Neural cell (in vitro differentiated cells): ENCODE results near the gene RASL12. TPM values are rescaled to one million over a fixed set of nuclear protein-coding genes. Genes with fewer than 3 reads are reported as not detected.
A peak's percentile ranks its signal among the peaks of the same experiment; 100 is the strongest.
"Not testable (repeated sequence)": the region's sequence is repeated elsewhere in the genome, so short reads cannot be mapped to it uniquely, and the experiment has no call there.

Experiments used
- H2AFZ ChIP-seq: fragments of 200-600, 300-800 bp; sonication (generic), shearing (Covaris generic); 2 replicates; pipeline ENCODE4 v1.6.0; 2014; ENCODE audit warnings: low read depth, mild to moderate bottlenecking, antibody characterized with exemption, low read length, moderate library complexity
- H3F3A ChIP-seq: fragments of 200-600 bp; shearing (Covaris generic); 2 replicates; pipeline ENCODE4 v1.6.1; 2016; ENCODE audit warnings: mild to moderate bottlenecking, moderate library complexity, mixed read lengths, antibody characterized with exemption, low read length; ENCODE audit not compliant: insufficient read depth, poor library complexity, severe bottlenecking
- H3K27ac ChIP-seq: fragments of 200-600, 300-800 bp; sonication (generic), shearing (Covaris generic); 2 replicates; pipeline ENCODE4 v1.5.1; 2014; ENCODE audit warnings: mild to moderate bottlenecking, low read length, moderate library complexity
- H3K27me3 ChIP-seq: fragments of 300-800, 200-600 bp; sonication (generic), shearing (Covaris generic); 2 replicates; pipeline ENCODE4 v1.6.0; 2014; ENCODE audit warnings: mild to moderate bottlenecking, low read depth, low read length, moderate library complexity; ENCODE audit not compliant: insufficient read depth
- H3K36me3 ChIP-seq: fragments of 300-800, 200-600 bp; sonication (generic), shearing (Covaris generic); 2 replicates; pipeline ENCODE4 v1.5.1; 2014; ENCODE audit warnings: mild to moderate bottlenecking, antibody characterized with exemption, low read length, moderate library complexity; ENCODE audit not compliant: insufficient read depth
- H3K4me2 ChIP-seq: fragments of 300-800, 200-600 bp; sonication (generic), shearing (Covaris generic); 2 replicates; pipeline ENCODE4 v1.6.0; 2014; ENCODE audit warnings: mild to moderate bottlenecking, low read length
- H3K4me3 ChIP-seq: fragments of 300-800, 200-600 bp; sonication (generic), shearing (Covaris generic); 2 replicates; pipeline ENCODE4 v1.5.1; 2014; ENCODE audit warnings: mild to moderate bottlenecking, low read length, moderate library complexity
- H3K79me2 ChIP-seq: fragments of 200-600 bp; shearing (Covaris generic); replicated peaks from 2 replicates; pipeline ENCODE4 v1.6.0; 2014; ENCODE audit warnings: mild to moderate bottlenecking, low read length, moderate library complexity; ENCODE audit not compliant: insufficient read depth
- H3K9ac ChIP-seq: fragments of 300-800, 200-600 bp; sonication (generic), shearing (Covaris generic); 2 replicates; pipeline ENCODE4 v1.6.1; 2016; ENCODE audit warnings: mild to moderate bottlenecking, low read length, mixed read lengths
- H3K9me2 ChIP-seq: fragments of 200-600 bp; shearing (Covaris generic); 2 replicates; pipeline ENCODE4 v1.6.1; 2016; ENCODE audit warnings: mild to moderate bottlenecking, low read length, mixed read lengths; ENCODE audit not compliant: insufficient read depth
- H3K9me3 ChIP-seq: fragments of 200-600, 300-800 bp; sonication (generic), shearing (Covaris generic); 2 replicates; pipeline ENCODE4 v1.6.1; 2016; ENCODE audit warnings: mild to moderate bottlenecking, mixed run types, low read length, moderate library complexity, mixed read lengths
- H4K20me1 ChIP-seq: fragments of 200-600 bp; shearing (Covaris generic); 2 replicates; pipeline ENCODE4 v1.6.1; 2016; ENCODE audit warnings: mild to moderate bottlenecking, mixed run types; ENCODE audit not compliant: insufficient read depth
- EP300 ChIP-seq: fragments of 450-650 bp; conservative IDR thresholded peaks from 2 replicates; pipeline ENCODE4 v1.6.1; 2014; ENCODE audit warnings: antibody characterized with exemption, mild to moderate bottlenecking, moderate library complexity; ENCODE audit not compliant: poor library complexity, severe bottlenecking
- EZH2 ChIP-seq: fragments of 200-600, 300-800 bp; shearing (Covaris generic), sonication (generic); IDR thresholded peaks from 2 replicates; pipeline ENCODE4 v1.6.1; 2014; ENCODE audit warnings: antibody characterized with exemption, low read length, borderline replicate concordance, mild to moderate bottlenecking; ENCODE audit not compliant: insufficient read depth, poor library complexity, severe bottlenecking
- MXI1 ChIP-seq: fragments of 450-650 bp; conservative IDR thresholded peaks from 2 replicates; pipeline ENCODE4 v1.6.1; 2014; ENCODE audit warnings: antibody characterized with exemption, mild to moderate bottlenecking; ENCODE audit not compliant: poor library complexity, severe bottlenecking
- POLR2AphosphoS5 ChIP-seq: IDR thresholded peaks from 2 replicates; pipeline ENCODE4 v1.6.1; 2012
- RAD21 ChIP-seq: fragments of 450-650 bp; conservative IDR thresholded peaks from 2 replicates; pipeline ENCODE4 v1.6.1; 2014; ENCODE audit warnings: antibody characterized with exemption, mild to moderate bottlenecking, moderate library complexity
- SMC3 ChIP-seq: fragments of 450-650 bp; conservative IDR thresholded peaks from 2 replicates; pipeline ENCODE4 v1.6.1; 2014; ENCODE audit warnings: antibody characterized with exemption, mild to moderate bottlenecking, moderate library complexity; ENCODE audit not compliant: poor library complexity
- TAF1 ChIP-seq: IDR thresholded peaks from 2 replicates; pipeline ENCODE4 v1.6.1; 2012; ENCODE audit warnings: low read depth
- polyA plus RNA-seq: library from polyadenylated mRNA; depleted of rRNA; stranded (reverse); fragments of >200 nt; gene quantifications from 2 replicates; pipeline ENCODE4 v1.2.3, GENCODE V29; 2014
- TF ChIP-seq, protein P1 (sequence below): IDR thresholded peaks from 2 replicates; pipeline ENCODE4 v1.6.1; 2012; ENCODE audit warnings: borderline replicate concordance
- TF ChIP-seq, protein P2 (sequence below): fragments of 450-650 bp; IDR thresholded peaks from 2 replicates; pipeline ENCODE4 v1.5.1; 2014; ENCODE audit warnings: antibody characterized with exemption, mild to moderate bottlenecking, moderate library complexity; ENCODE audit not compliant: poor library complexity, severe bottlenecking

Gene RASL12
- polyA plus RNA-seq, 1 donor from 2014 or later = not detected

DNA sequence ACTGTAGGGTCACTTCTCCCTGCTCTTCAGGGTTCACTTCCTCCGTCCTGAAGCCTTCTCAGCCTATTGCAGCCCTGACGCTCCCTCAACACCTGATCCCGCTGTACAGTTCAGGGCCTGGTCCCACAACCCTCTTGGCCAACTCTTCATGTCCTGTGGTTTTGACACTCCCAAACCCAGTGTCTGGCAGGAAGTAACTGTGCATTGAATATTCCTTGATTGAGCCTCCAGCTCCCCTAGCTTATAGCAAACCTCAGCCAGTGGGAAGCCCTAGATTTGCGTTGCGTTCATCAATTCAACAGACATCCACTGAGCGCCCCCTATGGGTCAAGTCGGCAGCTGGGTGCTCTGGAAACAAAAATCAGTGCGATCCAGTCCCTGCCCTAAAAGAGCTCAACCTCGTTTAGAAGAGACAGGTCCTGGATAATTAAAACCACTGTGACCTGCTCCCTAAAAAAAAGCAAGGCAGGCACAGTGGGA, 33.7 kb upstream of the RASL12 start:
- no peaks in the 10 kb centered on the region for H3K9me2 ChIP-seq
- no peak overlapping the region for H3K4me3 ChIP-seq
- H3K9me3 ChIP-seq = no peaks in the 10 kb centered on the region
- TF ChIP-seq, protein P1, sequence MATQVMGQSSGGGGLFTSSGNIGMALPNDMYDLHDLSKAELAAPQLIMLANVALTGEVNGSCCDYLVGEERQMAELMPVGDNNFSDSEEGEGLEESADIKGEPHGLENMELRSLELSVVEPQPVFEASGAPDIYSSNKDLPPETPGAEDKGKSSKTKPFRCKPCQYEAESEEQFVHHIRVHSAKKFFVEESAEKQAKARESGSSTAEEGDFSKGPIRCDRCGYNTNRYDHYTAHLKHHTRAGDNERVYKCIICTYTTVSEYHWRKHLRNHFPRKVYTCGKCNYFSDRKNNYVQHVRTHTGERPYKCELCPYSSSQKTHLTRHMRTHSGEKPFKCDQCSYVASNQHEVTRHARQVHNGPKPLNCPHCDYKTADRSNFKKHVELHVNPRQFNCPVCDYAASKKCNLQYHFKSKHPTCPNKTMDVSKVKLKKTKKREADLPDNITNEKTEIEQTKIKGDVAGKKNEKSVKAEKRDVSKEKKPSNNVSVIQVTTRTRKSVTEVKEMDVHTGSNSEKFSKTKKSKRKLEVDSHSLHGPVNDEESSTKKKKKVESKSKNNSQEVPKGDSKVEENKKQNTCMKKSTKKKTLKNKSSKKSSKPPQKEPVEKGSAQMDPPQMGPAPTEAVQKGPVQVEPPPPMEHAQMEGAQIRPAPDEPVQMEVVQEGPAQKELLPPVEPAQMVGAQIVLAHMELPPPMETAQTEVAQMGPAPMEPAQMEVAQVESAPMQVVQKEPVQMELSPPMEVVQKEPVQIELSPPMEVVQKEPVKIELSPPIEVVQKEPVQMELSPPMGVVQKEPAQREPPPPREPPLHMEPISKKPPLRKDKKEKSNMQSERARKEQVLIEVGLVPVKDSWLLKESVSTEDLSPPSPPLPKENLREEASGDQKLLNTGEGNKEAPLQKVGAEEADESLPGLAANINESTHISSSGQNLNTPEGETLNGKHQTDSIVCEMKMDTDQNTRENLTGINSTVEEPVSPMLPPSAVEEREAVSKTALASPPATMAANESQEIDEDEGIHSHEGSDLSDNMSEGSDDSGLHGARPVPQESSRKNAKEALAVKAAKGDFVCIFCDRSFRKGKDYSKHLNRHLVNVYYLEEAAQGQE = no peak
- TF ChIP-seq POLR2AphosphoS5 (no peak), MXI1 (no peak), RAD21 (peak; percentile 83), EP300 (no peak), EZH2 (no peak), TAF1 (no peak), SMC3 (peak; percentile 83)
- TF ChIP-seq, protein P2, sequence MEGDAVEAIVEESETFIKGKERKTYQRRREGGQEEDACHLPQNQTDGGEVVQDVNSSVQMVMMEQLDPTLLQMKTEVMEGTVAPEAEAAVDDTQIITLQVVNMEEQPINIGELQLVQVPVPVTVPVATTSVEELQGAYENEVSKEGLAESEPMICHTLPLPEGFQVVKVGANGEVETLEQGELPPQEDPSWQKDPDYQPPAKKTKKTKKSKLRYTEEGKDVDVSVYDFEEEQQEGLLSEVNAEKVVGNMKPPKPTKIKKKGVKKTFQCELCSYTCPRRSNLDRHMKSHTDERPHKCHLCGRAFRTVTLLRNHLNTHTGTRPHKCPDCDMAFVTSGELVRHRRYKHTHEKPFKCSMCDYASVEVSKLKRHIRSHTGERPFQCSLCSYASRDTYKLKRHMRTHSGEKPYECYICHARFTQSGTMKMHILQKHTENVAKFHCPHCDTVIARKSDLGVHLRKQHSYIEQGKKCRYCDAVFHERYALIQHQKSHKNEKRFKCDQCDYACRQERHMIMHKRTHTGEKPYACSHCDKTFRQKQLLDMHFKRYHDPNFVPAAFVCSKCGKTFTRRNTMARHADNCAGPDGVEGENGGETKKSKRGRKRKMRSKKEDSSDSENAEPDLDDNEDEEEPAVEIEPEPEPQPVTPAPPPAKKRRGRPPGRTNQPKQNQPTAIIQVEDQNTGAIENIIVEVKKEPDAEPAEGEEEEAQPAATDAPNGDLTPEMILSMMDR = peak; percentile 90
- H2AFZ ChIP-seq = no peak overlapping the region
- H4K20me1 ChIP-seq = no peaks in the 10 kb centered on the region
- H3K79me2 ChIP-seq = no peaks in the 10 kb centered on the region
- no peak overlapping the region for H3K4me2 ChIP-seq
- peaks cover 14% of the 10 kb centered on the region for H3K27me3 ChIP-seq
- H3K27ac ChIP-seq = no peak overlapping the region
- no peak overlapping the region for H3K9ac ChIP-seq
- no peaks in the 10 kb centered on the region for H3K36me3 ChIP-seq
- H3F3A ChIP-seq = no peaks in the 10 kb centered on the region

DNA sequence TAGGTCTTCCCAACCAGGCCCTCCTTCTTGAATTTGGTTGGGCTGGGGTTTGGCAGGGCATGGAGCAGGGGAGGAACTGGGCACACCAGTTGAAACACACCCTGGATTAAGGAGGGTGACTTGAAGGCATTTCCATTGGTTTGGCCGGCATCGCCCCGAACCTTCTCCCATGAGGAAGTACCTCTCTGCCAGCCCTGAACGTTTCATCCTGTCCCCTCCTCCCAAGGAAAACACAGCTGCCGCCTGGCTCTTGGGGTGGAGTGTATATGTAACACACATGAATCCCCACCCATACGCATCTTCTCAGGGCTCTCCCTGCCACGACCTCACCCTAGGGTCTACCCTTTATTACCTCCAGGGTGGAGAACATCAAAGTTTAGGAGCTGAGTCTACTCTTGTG, 32.7 kb upstream of the RASL12 start:
- no peak overlapping the region for H3K4me3 ChIP-seq
- TF ChIP-seq RAD21 = no peak
- TF ChIP-seq, protein P1 = no peak
- TF ChIP-seq SMC3 = no peak
- no peak for TF ChIP-seq MXI1
- TF ChIP-seq POLR2AphosphoS5 = no peak
- no peak for TF ChIP-seq EZH2
- TF ChIP-seq TAF1 = no peak
- TF ChIP-seq, protein P2 = no peak
- no peak overlapping the region for H3K4me2 ChIP-seq
- no peak overlapping the region for H3K27ac ChIP-seq
- no peaks in the 10 kb centered on the region for H3K9me2 ChIP-seq
- no peak overlapping the region for H3K9ac ChIP-seq
- H2AFZ ChIP-seq = no peak overlapping the region
- no peaks in the 10 kb centered on the region for H3K9me3 ChIP-seq
- no peaks in the 10 kb centered on the region for H3K79me2 ChIP-seq
- H3F3A ChIP-seq = no peaks in the 10 kb centered on the region
- H3K36me3 ChIP-seq = no peaks in the 10 kb centered on the region
- no peaks in the 10 kb centered on the region for H4K20me1 ChIP-seq
- peaks cover 14% of the 10 kb centered on the region for H3K27me3 ChIP-seq

DNA sequence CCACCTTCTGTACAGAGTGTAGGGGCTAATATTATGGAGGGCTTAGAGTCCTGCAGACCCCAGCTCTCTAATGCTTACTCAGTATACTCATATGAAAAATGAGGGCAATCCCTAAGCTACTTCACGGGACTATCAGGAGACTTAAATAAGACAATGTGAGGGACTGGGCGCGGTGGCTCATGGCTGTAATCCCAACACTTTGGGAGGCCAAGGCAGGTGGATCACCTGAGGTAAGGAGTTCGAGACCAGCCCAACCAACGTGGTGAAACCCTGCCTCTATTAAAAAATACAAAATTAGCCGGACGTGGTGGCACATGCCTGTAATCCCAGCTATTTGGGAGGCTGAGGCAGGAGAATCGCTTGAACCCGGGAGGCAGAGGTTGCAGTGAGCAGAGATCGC, 32.0 kb upstream of the RASL12 start:
- H3K4me3 ChIP-seq, H3K36me3 ChIP-seq, H3K27ac ChIP-seq, H3K9me2 ChIP-seq, H3K9ac ChIP-seq, H3K79me2 ChIP-seq, H4K20me1 ChIP-seq, H3F3A ChIP-seq, H2AFZ ChIP-seq, H3K4me2 ChIP-seq, H3K9me3 ChIP-seq: not testable (repeated sequence)
- H3K27me3 ChIP-seq = peaks cover 14% of the 10 kb centered on the region
